Measurements from ENCODE around the gene SIRT6. TPM values are rescaled to one million over a fixed set of nuclear protein-coding genes. Genes with fewer than 3 reads are reported as not detected.

The SIRT6 gene
- total RNA-seq, 1 experiment from 2014 or later = 18.0 TPM

GRCh38 chr19:4229179-4229931, 47.0 kb upstream of the SIRT6 start, which contains the start of gene EBI3:
EBI3 (plus strand) TSS chr19:4229523; CDS start chr19:4229551, 28 bp downstream.
- no peak for DNase-seq
- H3F3A ChIP-seq (ENCODE audit: low read length, unreplicated experiment) = no peaks in the 10 kb centered on the region
- ChIA-PET POLR2A (ENCODE audit: unreplicated experiment) (no interaction called here), CTCF (interaction anchor here (0.6 kb wide), 1 partner anchor 407 kb away, joined by 5 read pairs; no protein-coding TSS in a partner anchor)
- no peaks in the 10 kb centered on the region for H3K36me3 ChIP-seq (ENCODE audit: low read depth, low read length)
- peak; percentile 51 for ATAC-seq
- H3K4me2 ChIP-seq (ENCODE audit: low read length) = peak within 1 kb of the TSS; percentile 19; the same call in 1 of the 2 replicates
- no peak within 1 kb of the TSS for H3K9ac ChIP-seq (ENCODE audit: low read length)
- peaks cover 7% of the 10 kb centered on the region; the same call in 1 of the 2 replicates for H3K4me1 ChIP-seq (ENCODE audit: insufficient read depth, low read length)
- H3K9me3 ChIP-seq (ENCODE audit: low read length) = no peaks in the 10 kb centered on the region
- intact Hi-C loops (cut with micrococcal nuclease) = no loop called here
- no peaks in the 10 kb centered on the region for H3K9me2 ChIP-seq (replicated peaks; ENCODE audit: low read length)
- BruUV-seq (replicated peaks) = no TSS peak
- no peaks in the 10 kb centered on the region for H3K79me2 ChIP-seq (ENCODE audit: low read length)
- TF ChIP-seq EZH2phosphoT487 (IDR thresholded peaks at IDR 0.05; ENCODE audit: borderline replicate concordance, low read length) (no peak), CTCF (conservative IDR thresholded peaks at IDR 0.05; ENCODE audit: low read depth, low read length) (no peak), EZH2 (IDR thresholded peaks at IDR 0.05; ENCODE audit: low read length, unreplicated experiment) (no peak)
- no peaks in the 10 kb centered on the region for H4K20me1 ChIP-seq (ENCODE audit: low read length)
- H3K27me3 ChIP-seq (ENCODE audit: low read length) = 0 out of 2 replicates have a peak, but pooled peaks cover 7% of the 10 kb centered on the region
- H3K27ac ChIP-seq (ENCODE audit: low read length) = no peak within 1 kb of the TSS
- no peak within 1 kb of the TSS for H3K4me3 ChIP-seq (ENCODE audit: low read length)
- H2AFZ ChIP-seq (ENCODE audit: low read length) = 0 out of 2 replicates have a peak within 1 kb of the TSS, but pooled peaks have one; percentile 6

- no peaks in the 10 kb centered on the region for H4K20me1 ChIP-seq (ENCODE audit: low read length)
- H3K27me3 ChIP-seq (ENCODE audit: low read length) = 0 out of 2 replicates have a peak, but pooled peaks cover 7% of the 10 kb centered on the region
- no peak for DNase-seq
- H3K9ac ChIP-seq (ENCODE audit: low read length) = no peak overlapping the region
- CTCF ChIA-PET = no interaction called here
- H3K4me1 ChIP-seq (ENCODE audit: insufficient read depth, low read length) = peaks cover 7% of the 10 kb centered on the region; the same call in 1 of the 2 replicates
- H3K36me3 ChIP-seq (ENCODE audit: low read depth, low read length) = no peaks in the 10 kb centered on the region
- POLR2A ChIA-PET (ENCODE audit: unreplicated experiment) = no interaction called here
- no peak overlapping the region for H3K4me3 ChIP-seq (ENCODE audit: low read length)
- H3K27ac ChIP-seq (ENCODE audit: low read length) = no peak overlapping the region
- H3K9me3 ChIP-seq (ENCODE audit: low read length) = no peaks in the 10 kb centered on the region
- no peaks in the 10 kb centered on the region for H3F3A ChIP-seq (ENCODE audit: low read length, unreplicated experiment)
- 0 out of 2 replicates have a peak overlapping the region, but pooled peaks have one; percentile 6 for H2AFZ ChIP-seq (ENCODE audit: low read length)
- intact Hi-C loops (cut with micrococcal nuclease) = no loop called here
- no peak for ATAC-seq
- H3K9me2 ChIP-seq (replicated peaks; ENCODE audit: low read length) = no peaks in the 10 kb centered on the region
- no peak for TF ChIP-seq EZH2phosphoT487 (IDR thresholded peaks at IDR 0.05; ENCODE audit: borderline replicate concordance, low read length)
- TF ChIP-seq EZH2 (IDR thresholded peaks at IDR 0.05; ENCODE audit: low read length, unreplicated experiment) = no peak
- TF ChIP-seq CTCF (conservative IDR thresholded peaks at IDR 0.05; ENCODE audit: low read depth, low read length) = no peak
- H3K79me2 ChIP-seq (ENCODE audit: low read length) = no peaks in the 10 kb centered on the region
- no TSS peak for BruUV-seq (replicated peaks)
- H3K4me2 ChIP-seq (ENCODE audit: low read length) = peak overlapping the region; percentile 19; the same call in 1 of the 2 replicates
Measured at GRCh38 chr19:4228765-4229178, 46.4 kb upstream of the SIRT6 start.

GRCh38 chr19:4227771-4228170, 45.4 kb upstream of the SIRT6 start:
- no peaks in the 10 kb centered on the region for H3K9me2 ChIP-seq (replicated peaks; ENCODE audit: low read length)
- H4K20me1 ChIP-seq (ENCODE audit: low read length) = no peaks in the 10 kb centered on the region
- ATAC-seq (no peak), DNase-seq (no peak)
- TF ChIP-seq CTCF (conservative IDR thresholded peaks at IDR 0.05; ENCODE audit: low read depth, low read length) = no peak
- TF ChIP-seq EZH2 (IDR thresholded peaks at IDR 0.05; ENCODE audit: low read length, unreplicated experiment) = no peak
- no peak for TF ChIP-seq EZH2phosphoT487 (IDR thresholded peaks at IDR 0.05; ENCODE audit: borderline replicate concordance, low read length)
- ChIA-PET CTCF (no interaction called here), POLR2A (ENCODE audit: unreplicated experiment) (no interaction called here)
- intact Hi-C loops (cut with micrococcal nuclease) = no loop called here
- no peak overlapping the region for H3K9ac ChIP-seq (ENCODE audit: low read length)
- no peaks in the 10 kb centered on the region for H3F3A ChIP-seq (ENCODE audit: low read length, unreplicated experiment)
- H2AFZ ChIP-seq (ENCODE audit: low read length) = no peak overlapping the region
- H3K9me3 ChIP-seq (ENCODE audit: low read length) = no peaks in the 10 kb centered on the region
- 0 out of 2 replicates have a peak, but pooled peaks cover 7% of the 10 kb centered on the region for H3K27me3 ChIP-seq (ENCODE audit: low read length)
- H3K4me3 ChIP-seq (ENCODE audit: low read length) = no peak overlapping the region
- no peaks in the 10 kb centered on the region for H3K79me2 ChIP-seq (ENCODE audit: low read length)
- H3K27ac ChIP-seq (ENCODE audit: low read length) = no peak overlapping the region
- H3K4me2 ChIP-seq (ENCODE audit: low read length) = no peak overlapping the region
- peaks cover 7% of the 10 kb centered on the region; the same call in 1 of the 2 replicates for H3K4me1 ChIP-seq (ENCODE audit: insufficient read depth, low read length)
- BruUV-seq (replicated peaks) = no TSS peak
- no peaks in the 10 kb centered on the region for H3K36me3 ChIP-seq (ENCODE audit: low read depth, low read length)

All from PC-3 (cell line).